Endothelial cell of coronary artery (primary cell): ENCODE measurements around the gene RASSF8. TPM values are rescaled to one million over a fixed set of nuclear protein-coding genes. Genes with fewer than 3 reads are reported as not detected.

Experiments
- total RNA-seq: library from RNA; depleted of rRNA; stranded (reverse); fragments of >200 nt; gene quantifications from 2 replicates; pipeline ENCODE4 v1.2.3, GENCODE V29; 2014

RASSF8 gene
- total RNA-seq: 56.5 and 75.2 TPM in 2 replicates

GRCh38 chr12:25958428-25959070, at the start of gene RASSF8:
RASSF8 (plus strand) TSS chr12:25958682; CDS start chr12:26055344, 96,662 bp downstream.

GRCh38 chr12:26124446-26125399, 166.2 kb downstream of the RASSF8 start, which contains the start of gene BHLHE41:
BHLHE41 (minus strand) TSS chr12:26125037; CDS start chr12:26124779, 258 bp downstream.

Other genes starting within 250 kb of the RASSF8 start
- 0.09 and 0.19 TPM in 2 replicates for gene BHLHE41, start 166.4 kb downstream of the RASSF8 start, total RNA-seq
- 0.27 and 1.5 TPM in 2 replicates for gene SSPN, start 236.9 kb downstream of the RASSF8 start, total RNA-seq